LHCN-M2 (cell line): ENCODE data around the gene SPACA5B. TPM values are rescaled to one million over a fixed set of nuclear protein-coding genes. Genes with fewer than 3 reads are reported as not detected.
"Not testable (repeated sequence)": the region's sequence is repeated elsewhere in the genome, so short reads cannot be mapped to it uniquely, and the experiment has no call there.

Experiments
- DNase-seq: peaks from one replicate; pipeline ENCODE4 v3.0.0-alpha.2; 2012; ENCODE audit warnings: low read depth
- polyA plus RNA-seq: library from polyadenylated mRNA; unstranded; fragments of >200 nt; gene quantifications from one replicate; pipeline ENCODE4 v1.2.1, GENCODE V29; 2012; ENCODE audit warnings: missing spikeins
- total RNA-seq: library from RNA; depleted of rRNA; stranded (reverse); fragments of >200 nt; gene quantifications from 2 replicates; pipeline ENCODE4 v1.2.3, GENCODE V29; 2014; rRNA removed

The SPACA5B gene
- not detected in 2 replicates for total RNA-seq
- polyA plus RNA-seq = not detected

DNA sequence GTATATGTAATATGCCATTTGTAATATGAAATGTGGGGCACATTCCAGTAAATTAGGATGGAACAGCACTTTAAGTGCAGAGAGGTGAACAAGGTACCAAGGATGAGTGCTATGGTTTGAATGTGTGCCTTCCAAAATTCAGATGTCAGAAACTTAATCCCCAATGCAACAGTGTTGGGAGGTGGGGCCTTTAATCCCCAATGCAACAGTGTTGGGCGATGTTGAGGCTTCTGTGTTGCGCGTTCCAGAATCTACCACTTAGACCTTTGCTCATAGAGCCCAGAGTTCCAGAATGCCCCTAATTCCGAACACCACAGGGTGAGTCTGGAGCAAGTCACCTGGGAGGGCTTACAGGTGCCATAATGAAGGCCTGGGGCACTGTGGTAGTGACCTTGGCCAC lies at the start of gene SPACA5B:
Gene SPACA5B (plus strand): TSS at position 301 of the 400 bp plus-strand sequence. CDS start 62 bp downstream, at position 363.
- not testable (repeated sequence) for DNase-seq

DNA sequence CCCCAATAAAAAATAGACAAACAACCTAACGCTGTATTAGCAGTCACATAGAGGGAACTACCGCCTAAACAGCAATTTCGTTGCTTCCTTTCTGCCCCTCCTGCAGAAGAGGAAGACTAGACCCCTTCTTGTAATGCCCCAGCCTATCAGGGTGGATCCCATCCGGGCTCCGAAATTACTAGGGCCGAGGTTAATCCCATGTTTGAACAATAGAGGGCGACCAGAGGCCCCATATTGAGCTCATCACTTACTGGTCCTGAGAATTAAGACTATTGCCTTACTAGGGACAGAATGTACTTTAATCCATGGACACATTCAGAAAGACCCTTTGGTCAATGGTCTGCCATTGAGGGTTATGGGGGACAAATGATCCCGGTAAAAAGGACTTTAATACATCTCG lies 47.2 kb upstream of the SPACA5B start:
- peak; percentile 41 for DNase-seq

DNA sequence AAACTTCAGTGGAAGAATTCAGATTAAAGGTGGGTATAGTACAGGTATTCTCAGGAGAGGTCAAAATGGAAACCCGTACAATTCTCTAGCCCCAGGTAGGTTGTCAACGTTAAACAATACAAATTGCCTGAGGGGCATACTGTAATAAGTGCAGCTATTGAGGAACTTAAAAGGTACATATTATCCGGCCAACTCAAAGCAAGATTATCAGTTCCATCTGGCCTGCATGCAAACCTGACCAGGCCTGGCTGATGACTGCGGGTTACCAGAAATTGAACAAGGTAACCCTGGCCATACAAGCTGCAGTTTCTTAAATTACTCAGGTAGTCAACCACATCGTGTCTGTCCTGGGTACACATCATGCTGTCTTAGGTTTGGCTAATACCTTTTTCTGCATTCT lies 46.7 kb upstream of the SPACA5B start:
- DNase-seq = no peak

DNA sequence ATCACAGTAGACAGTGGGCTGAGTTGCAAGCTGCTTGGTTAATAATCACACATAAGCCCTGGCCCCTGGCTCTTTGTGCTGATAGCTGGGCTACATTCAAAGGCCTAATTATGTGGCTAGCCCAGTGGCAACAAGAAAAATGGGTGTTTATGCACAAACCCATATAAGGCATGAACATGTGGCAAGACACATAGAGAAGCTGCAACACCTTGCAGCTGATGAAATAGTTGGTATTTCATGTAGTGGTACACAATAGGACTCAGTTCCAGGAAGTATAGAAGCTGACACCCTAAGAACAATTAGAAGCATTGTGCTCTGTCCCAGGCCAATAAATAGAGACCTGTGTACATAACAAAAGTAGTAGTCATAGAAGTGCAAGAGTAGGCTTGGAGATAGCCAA lies 44.3 kb upstream of the SPACA5B start:
- no peak for DNase-seq

DNA sequence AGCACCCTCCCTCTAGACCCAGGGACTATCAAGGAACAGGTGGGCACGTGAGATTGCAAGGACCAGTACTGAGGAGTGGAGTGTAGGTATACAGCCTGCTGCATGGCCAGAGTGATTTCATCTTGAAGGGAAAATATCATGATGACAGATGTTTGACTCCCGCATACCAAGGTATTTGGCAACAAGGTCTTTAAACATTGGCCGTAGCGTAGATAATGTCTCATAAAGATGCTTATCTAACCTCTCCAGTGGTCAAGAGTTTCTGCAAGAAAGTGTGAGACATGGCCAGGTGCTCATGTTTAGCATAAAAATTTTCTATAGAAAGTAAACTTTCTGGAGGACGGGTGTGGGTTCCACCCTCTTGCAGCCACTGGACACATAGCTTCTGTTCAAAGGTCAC lies 40.3 kb upstream of the SPACA5B start:
- no peak for DNase-seq

DNA sequence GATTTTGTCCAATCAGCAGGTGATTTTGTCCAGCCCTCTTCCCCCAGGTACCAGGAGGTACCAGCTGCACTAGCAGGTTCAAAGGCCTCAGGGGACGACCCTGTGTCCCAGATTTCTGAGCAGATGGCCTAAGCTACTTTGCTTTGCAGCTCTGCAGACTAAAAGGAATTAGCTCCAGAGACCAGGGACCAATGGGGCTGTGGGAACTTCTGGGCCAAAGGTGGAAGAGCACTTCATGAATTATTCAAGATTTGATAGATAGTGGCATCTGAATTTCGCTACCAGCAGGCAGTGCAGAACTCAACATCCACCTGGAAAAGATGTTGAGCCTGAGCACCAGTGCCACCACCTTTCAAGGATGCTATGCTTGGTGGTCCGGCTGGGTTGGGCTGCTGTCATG lies 37.9 kb upstream of the SPACA5B start:
- not testable (repeated sequence) for DNase-seq

DNA sequence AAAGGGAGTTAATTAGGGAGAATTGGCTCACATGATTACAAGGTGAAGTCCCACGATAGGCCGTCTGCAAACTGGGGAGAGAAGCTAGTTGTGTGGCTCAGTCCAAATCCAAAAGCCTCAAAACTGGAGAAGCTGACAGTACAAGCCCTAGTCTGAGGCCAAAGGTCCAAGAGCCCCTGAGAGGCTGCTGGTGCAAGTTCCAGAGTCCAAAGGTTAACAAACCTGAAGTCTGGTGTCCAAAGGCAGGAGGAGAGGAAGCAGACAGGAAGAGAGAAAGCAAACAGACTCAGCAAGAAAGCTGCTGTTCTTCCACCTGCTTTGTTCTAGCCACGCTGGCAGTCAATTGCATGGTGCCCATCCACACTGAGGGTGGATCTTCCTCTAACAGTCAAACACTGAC lies 29.0 kb upstream of the SPACA5B start:
- DNase-seq = no peak

DNA sequence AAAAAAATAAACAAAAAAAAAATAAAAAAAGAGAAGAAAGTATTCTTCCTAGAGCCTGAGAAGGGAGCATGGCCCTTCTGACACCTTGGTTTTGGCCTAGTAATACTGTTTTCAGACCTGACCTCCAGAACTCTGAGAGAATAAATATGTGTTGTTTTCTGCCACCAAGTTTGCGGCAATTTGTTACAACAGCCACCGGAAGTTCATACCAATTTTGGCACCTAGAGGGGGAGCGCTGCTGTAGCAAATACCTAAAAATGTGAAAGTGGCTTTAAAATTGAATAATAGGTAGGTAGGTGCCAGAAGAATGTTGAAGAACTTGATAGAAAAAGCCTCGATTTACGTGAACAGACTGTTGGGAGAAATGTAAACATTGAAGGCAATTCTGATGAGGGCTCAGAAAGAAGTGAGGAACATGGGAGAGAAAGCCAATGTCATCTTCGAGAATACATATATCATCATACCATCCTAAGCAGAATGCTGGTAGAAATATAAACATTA lies 27.5 kb upstream of the SPACA5B start:
- no peak for DNase-seq

DNA sequence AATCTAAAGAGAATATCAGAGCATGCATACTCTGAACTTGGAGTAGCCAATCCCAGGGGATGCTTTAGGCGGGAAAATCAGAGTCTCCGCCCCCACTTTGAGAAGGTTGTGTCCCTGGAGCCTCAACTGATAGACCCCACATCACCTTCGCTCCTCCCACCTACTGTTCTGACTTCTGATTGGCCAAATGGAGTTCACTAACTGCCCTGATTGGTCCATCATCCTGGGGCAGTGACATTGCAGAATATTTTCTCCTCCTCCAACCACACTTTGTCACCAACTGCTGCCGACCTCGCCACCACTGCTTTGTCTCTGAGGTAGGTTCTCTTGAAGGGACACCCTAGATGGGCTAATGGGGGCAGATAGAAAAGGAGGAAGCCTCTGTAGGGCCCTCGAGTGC lies 22.7 kb upstream of the SPACA5B start:
- no peak for DNase-seq

DNA sequence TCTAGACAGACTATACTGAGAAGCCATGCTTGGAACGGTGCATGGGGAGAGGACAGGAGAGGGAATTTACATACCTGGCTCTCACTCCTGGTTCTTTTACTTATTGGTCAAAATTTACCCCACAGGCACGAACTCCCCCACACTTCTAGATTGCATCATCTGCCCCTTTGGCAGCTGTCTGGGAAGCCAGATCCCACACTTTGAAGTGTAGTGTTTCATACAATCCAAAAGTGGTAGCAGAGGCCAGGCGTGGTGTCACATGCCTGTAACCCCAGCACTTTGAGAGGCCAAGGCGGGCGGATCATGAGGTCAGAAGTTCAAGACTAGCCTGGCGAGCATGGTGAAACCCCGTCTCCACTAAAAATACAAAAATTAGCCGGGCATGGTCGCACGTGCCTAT lies 5.1 kb upstream of the SPACA5B start:
- DNase-seq = not testable (repeated sequence)

DNA sequence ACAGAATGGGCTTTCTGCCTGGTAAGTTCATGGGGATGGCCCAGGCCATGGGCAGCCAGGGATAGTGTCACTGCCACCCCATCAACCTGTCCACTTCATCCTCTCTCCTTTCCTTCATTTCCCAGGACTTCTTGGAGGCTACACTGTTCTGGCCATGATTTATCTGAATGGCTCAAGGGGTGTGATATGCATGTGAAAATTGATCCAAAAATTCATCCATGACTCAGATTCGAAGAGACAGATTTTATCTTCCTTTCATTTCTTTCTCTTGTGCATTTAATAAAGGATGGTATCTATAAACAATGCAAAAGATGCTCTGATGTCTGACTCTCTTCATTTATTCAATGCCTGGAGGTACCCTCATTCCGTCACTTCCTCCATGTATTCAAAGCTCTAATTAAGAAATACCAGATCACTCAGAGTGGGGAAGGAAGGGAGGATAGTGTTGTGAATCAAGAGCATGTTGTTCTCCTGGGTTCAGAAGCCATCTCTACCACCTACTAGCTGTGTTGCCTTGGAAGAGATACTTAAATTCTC lies 1.9 kb downstream of the SPACA5B start:
- not testable (repeated sequence) for DNase-seq

DNA sequence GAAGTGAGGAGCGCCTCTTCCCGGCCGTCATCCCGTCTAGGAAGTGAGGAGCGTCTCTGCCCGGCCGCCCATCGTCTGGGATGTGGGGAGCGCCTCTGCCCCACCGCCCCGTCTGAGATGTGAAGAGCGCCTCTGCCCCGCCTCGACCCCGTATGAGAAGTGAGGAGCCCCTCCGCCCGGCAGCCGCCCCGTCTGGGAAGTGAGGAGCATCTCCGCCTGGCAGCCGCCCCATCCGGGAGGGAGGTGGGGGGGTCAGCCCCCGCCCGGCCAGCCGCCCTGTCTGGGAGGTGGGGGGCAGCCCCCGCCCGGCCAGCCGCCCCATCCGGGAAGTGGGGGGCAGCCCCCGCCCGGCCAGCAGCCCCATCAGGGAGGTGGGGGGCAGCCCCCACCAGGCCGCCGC lies 8.7 kb downstream of the SPACA5B start:
- not testable (repeated sequence) for DNase-seq

DNA sequence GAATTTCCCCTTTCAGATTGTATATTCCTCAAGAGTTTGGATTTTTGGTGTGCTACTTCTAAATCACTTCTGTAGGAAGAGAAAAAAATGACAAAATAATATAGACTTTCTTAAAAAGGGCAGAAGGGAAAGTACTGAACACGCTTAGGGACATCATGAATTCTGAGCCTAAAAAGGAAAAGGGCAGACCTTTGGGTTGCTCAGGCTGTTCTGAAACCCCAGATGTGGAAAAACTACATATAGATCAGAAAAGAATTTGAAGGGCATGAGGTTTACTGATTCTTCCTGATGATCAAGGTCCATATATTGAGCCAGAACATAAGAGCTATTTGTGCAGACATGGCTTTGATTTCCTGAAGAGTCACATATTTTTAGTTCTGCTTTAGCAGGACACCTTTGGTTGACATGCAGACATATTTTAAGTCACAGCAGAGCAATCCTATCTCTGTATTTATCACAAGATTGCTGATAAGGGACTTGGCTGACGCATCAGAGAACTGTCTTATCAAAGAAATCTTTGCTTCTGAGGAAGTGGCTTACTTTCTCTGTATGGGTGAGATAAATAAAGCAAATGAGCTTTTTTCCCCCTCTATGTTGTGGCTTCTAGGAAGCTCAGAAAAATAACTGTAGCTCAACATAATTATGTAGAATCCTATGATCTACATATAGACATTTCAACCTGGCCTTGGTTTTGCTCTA lies 11.5 kb downstream of the SPACA5B start:
- not testable (repeated sequence) for DNase-seq

DNA sequence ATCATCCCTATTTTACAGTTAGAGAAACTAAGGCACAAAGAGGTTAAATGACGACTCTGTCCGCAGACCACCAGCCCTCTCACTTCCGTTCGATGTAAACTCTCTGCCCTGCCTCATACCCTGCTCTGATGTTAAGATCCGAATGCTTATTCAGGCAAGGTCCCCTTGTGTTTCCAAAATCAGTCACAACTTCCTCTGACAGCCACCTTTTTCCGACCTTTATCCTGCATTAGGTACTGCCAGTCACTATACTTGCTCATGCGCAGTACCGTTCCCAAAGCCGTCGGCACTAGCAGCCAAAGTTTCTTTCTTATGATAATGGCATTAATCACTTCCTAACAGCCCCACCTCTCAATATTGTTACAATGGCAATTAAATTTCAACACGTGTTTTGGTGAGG lies 12.3 kb downstream of the SPACA5B start:
- not testable (repeated sequence) for DNase-seq

DNA sequence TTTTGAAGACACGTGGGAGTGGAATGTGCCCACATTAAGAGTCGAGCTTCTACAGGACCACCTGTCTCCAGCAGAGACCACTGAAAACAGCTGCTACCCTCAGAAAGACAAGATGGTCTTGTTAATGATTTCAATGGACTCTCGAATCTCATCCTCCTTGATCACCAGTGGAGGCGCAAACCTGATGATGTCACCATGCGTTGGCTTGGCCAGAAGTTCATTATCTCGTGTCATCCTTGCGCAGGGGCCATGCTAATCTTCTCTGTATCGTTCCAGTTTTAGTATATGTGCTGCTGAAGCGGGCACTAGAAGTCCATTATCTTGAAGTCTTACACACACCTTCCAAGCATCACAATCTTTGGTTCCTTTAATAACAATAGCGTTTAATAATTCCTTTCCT lies 23.3 kb downstream of the SPACA5B start:
- no peak for DNase-seq

DNA sequence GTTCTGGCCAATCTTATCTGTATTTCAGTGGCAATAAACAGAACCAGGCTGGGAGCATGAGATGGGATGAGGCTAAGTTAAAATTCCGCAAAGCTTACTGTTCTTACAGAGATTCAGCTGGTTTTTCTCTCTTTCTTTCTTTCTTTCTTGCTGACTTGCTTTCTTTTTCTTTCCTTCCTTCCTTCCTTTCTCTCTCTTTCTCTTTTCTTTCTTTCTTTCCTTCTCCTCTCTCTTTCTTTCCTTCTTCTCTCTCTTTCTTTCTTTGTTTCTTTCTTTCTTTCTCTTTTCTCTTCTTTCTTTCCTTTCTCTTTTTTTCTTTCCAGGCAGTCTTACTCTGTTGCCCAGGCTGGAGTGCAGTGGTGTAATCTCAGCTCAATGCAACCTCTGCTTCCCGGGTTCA lies 24.4 kb downstream of the SPACA5B start:
- no peak for DNase-seq

DNA sequence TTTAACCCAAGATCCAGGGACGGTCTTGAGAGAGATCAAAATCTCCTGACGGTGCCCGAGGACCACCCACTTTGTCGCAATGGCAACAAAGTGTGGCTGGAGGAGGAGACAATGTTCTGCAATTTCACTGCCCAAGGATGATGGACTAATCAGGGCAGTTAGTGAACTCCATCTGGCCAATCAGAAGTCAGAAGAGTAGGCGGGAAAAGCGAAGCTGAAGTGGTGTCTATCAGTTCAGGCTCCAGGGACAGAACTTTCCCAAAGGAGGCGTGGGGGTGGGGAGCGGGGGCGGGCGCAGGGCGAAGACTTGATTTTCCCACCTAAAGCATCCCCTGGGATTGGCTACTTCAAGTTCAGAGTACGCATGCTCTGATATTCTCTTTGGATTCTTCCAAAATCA lies 25.6 kb downstream of the SPACA5B start:
- DNase-seq = no peak

DNA sequence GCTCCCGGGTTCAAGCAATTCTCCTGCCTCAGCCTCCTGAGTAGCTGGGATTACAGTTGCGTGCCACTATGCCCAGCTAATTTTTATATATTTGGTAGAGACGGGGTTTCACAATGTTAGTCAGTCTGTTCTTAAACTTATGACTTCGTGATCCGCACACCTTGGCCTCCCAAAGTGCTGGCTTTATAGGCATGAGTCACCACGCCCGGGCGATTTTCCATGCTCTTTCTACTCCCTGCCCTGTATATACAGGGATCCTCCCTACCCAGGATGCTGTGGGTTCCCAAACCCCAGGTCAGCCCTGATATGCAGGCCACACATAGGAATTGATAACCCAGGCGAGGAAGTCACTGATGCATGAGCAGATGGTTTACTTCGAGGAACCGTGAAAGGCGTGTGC lies 34.8 kb downstream of the SPACA5B start:
- DNase-seq = no peak

DNA sequence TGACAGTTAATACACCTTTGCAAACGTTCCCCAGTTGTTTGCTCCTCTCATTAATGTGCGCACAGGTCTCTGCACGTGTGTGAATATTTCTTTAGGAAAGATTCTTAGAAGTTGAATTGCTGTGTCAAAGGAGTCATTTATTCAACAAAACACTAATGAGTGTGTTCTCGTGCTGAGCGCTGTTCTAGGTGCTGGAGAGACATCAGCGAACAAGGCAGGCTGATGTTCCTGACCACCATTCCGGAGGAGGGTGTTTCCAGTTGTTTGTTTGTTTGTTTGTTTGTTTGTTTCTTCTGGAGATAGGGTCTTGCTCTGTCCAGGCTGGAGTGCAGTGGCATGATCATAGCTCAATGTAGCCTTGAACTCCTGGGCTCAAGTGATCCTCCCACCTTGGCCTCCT lies 35.9 kb downstream of the SPACA5B start:
- not testable (repeated sequence) for DNase-seq

DNA sequence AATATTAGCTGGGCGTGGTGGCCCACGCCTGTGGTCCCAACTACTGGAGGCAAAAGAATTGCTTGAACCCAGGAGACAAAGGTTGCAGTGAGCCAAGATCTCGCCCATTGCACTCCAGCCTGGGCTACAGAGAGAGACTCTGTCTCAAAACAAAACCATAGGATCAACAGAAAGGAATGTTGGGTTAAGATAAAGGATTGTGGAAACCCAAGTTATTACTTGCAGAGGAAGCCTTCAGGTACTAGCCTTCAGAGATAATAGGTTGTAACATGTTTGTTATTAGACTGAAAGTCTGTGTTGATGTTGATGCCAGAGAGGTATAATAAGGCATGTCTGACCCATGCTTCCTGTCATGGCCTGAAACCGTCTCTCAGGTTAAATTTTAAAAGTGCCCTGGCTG lies 49.3 kb downstream of the SPACA5B start:
- no peak for DNase-seq

DNA sequence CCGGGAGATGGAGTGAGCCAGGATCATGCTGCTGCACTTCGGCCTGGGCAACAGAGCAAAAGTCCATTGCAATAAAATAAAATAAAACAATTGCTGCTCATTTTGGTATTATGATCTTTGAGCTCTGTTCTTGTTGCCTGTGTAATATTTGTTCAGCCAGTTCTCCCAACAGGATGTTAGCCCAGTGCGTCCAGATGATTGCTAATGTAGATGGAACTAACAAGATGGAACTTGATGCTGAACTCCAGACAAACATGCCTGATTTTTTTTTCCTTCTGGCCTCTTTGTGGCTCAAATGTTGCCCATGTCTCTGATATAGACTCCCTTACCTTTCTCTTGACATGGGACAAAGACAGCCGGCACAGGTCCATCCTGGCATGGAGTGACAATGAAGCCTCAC lies 50.4 kb downstream of the SPACA5B start:
- DNase-seq = no peak

DNA sequence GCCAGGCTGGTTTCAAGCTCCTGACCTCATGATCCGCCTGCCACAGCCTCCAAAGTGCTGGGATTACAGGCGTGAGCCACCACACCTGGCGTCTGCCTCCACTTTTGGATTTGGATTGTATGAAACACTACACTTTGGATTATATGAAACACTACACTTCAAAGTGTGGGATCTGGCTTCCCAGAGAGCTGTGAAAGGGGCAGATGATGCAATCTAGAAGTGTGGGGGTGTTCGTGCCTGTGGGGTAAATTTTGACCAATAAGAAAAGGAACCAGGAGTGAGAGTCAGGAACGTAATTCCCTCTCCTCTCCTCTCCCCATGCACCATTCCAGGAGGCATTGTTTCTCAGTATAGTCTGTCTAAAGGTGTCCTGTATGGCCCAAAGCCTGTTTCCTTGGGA lies 51.5 kb downstream of the SPACA5B start:
- DNase-seq = not testable (repeated sequence)
